HCT116 (cell line): ENCODE data around the gene AAK1.

Experiments
- CTCF ChIP-seq, 3 experiments: fragments of 200-600 bp in 1 of 3; sonication (generic) in 1 of 3; IDR thresholded peaks in 2 of 3; conservative IDR thresholded peaks in 1 of 3; 2 replicates each; pipeline ENCODE4 v1.5.1; 2012 to 2017; ENCODE audit warnings: low read depth in 2 of 3, low read length in 2 of 3, antibody characterized with exemption in 1 of 3, borderline replicate concordance in 1 of 3, control low read depth in 1 of 3, mild to moderate bottlenecking in 1 of 3, mixed read lengths in 1 of 3, mixed run types in 1 of 3, moderate library complexity in 1 of 3; ENCODE audit not compliant: insufficient read depth in 1 of 3
- EGR1 ChIP-seq: IDR thresholded peaks from 2 replicates; pipeline ENCODE4 v1.6.1; 2012; ENCODE audit warnings: low read depth
- POLR2A ChIP-seq: IDR thresholded peaks from 2 replicates; pipeline ENCODE4 v1.7.0; 2011; ENCODE audit warnings: borderline replicate concordance; ENCODE audit not compliant: insufficient read depth, insufficient read length; ENCODE audit errors: extremely low read depth
- RAD21 ChIP-seq: IDR thresholded peaks from 2 replicates; pipeline ENCODE4 v1.6.1; 2012; ENCODE audit warnings: low read depth, mild to moderate bottlenecking

- TF ChIP-seq EGR1 = no peak
- no peak for TF ChIP-seq CTCF (IDR thresholded peaks at IDR 0.05 in 2 of 3, conservative IDR thresholded peaks at IDR 0.05 in 1 of 3; ENCODE audit: borderline replicate concordance in 1 of 3, insufficient read depth in 1 of 3, low read depth in 2 of 3, low read length in 2 of 3)
- TF ChIP-seq RAD21 = no peak
- no peak for TF ChIP-seq POLR2A
These were observed 22.7 kb downstream of the AAK1 start for GRCh38 chr2:69620870-69621269.
